Measurements from ENCODE around the gene RPTN. TPM values are rescaled to one million over a fixed set of nuclear protein-coding genes. Genes with fewer than 3 reads are reported as not detected.

Gene RPTN
- total RNA-seq, 2 donors from 2014 or later, result not detected

DNA sequence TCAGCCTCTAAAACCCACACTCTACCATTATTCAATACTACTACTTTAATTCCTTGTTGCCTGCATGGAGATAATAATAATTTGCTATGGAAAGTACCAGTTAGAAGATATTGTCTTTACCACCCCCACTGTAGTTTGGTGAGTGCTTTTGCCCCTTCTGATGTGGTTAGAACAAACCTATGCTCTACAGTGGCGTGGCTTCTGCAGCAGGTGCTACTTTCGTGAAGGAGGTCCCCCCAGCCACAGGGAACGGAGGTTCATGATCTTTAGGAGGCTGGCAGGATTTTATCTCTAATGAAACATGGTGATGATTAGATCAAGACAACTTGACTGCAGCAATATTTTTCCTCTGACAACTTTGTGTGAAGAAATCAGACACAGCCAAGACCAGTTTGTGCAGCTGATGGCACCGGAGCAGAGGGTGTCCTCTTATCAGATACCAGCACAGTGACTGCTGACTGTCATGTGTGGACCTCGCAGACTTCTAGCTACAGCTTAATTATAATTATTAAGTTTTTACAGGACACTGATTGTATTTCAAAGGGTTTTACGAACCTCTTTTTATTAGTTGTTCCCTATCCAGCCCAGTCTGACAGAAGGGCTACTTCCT lies 33.1 kb downstream of the RPTN start:
- DNase-seq (ENCODE audit: low spot score), result no peak

DNA sequence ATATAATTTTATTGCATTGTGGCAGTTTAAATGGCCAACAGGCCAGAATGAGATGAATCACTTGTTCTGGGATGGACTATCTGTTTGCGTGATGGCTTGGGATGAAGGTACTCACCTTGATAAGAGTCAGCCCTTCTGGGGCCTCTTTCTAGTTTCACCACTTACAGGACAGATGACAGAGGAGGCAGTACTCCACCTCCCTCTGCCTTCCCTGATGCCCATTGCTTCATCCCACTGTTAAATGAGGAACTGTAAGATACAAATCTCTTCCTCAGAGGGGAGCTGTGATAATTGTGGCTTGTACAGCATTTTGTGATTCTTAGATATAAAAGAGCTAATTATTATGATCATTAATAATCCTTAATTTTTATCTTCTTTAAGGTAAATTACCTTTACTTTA lies 40.1 kb downstream of the RPTN start:
- DNase-seq (ENCODE audit: low spot score), result no peak
- intact Hi-C loops (cut with DNase I), result no loop called here

More for the DNA sequence above, 33.1 kb downstream of the RPTN start:
- intact Hi-C loops (cut with DNase I), result loop anchor here in 1 of 2 donors (5.0 kb wide), 1 partner anchor 361 kb away; no protein-coding TSS in a partner anchor

GRCh38 chr1:152115344-152115743 lies 43.7 kb downstream of the RPTN start, which contains the start of gene TCHH:
Gene TCHH (minus strand): TSS chr1:152115444. CDS start chr1:152114080, 1,364 bp downstream.
- intact Hi-C loops (cut with DNase I), result no loop called here
- no peak for DNase-seq (ENCODE audit: low spot score)

GRCh38 chr1:152112885-152113432 lies 46.1 kb downstream of the RPTN start:
- no peak for DNase-seq (ENCODE audit: low spot score)
- intact Hi-C loops (cut with DNase I), result no loop called here

DNA sequence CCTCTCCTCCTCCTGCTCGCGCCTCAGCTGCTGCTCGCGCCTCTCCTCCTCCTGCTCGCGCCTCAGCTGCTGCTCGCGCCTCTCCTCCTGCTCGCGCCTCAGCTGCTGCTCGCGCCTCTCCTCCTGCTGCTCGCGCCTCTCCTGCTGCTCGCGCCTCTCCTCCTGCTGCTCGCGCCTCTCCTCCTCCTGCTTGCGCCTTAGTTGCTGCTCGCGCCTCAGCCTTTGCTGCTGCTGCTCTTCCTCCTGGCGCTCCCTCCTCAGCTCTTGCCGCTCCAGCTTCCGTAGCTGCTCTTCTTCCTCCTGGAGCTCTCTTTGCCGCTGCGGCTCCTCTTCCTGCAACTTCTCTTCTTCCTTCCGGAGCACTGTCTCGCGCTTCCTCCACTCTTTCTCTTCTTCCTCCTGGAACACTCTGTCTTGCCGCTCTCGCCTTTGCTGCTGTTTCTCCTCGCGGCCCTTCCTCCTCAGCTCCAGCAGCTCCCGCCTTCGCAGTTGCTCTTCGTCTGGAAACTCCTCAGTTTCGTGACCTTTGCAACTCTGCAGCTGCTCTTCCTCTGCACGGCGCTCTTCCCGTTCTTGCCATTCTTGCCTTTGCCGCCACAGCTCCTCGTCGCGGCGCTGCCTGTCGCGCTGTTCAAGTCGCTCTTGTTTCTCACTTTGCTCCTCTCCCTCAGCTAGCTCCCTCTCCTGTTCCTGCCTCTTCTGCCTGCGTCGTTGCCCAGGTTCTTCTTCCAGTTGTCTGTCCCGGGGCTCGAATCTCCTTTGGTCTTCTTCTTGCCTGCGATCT lies 46.7 kb downstream of the RPTN start:
- intact Hi-C loops (cut with DNase I), result no loop called here

DNA sequence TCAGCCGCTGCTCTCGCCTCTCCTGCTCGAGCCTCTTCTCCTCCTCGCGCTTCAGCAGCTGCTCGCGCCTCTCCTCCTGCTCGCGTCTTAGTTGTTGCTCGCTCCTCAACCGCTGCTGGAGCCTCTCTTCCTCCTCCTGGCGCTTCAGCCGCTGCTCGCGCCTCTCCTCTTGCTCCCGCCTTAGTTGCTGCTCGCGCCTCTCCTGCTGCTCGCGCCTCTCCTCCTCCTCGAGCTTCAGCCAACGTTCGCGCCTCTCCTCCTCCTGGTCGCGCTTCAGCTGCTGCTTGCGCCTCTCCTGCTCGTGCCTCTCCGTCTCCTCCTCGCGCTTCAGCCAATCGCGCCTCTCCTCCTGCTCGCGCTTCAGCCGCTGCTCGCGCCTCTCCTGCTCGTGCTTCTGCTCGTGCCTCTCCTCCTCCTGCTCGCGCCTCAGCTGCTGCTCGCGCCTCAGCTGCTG lies 47.5 kb downstream of the RPTN start:
- DNase-seq (ENCODE audit: low spot score), result peak; percentile 76
- intact Hi-C loops (cut with DNase I), result no loop called here

More for the DNA sequence above, 46.7 kb downstream of the RPTN start:
- DNase-seq (ENCODE audit: low spot score), result peak; percentile 68

DNA sequence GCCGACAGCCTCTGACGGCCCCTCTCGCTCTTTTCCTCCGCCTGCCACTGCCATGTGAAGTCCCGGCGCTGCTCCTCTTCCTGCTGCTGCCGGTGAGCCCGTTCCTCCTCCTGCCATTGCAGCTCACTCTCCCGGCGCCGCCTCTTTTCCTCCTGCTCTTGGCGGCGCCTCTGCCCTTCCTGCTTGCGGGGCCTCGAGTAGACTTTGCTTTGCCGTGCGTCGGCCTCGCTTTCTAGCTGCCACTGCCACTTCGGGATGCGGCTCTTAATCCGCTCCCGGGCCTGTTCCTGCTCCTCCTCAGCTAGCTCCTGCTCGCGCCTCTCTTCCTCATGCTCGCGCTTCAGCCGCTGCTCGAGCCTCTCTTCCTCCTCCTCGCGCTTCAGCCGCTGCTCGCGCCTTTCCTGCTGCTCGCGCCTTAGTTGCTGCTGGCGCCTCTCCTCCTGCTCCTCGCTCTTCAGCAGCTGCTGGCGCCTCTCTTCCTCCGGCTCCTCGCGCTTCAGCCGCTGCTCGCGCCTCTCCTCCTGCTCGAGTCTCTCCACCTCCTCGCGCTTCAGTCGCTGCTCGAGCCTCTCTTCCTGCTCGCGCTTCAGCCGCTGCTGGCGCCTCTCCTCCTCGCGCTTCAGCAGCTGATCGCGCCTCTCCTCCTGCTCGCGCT lies 48.0 kb downstream of the RPTN start:
- peak; percentile 79 for DNase-seq (ENCODE audit: low spot score)

DNA sequence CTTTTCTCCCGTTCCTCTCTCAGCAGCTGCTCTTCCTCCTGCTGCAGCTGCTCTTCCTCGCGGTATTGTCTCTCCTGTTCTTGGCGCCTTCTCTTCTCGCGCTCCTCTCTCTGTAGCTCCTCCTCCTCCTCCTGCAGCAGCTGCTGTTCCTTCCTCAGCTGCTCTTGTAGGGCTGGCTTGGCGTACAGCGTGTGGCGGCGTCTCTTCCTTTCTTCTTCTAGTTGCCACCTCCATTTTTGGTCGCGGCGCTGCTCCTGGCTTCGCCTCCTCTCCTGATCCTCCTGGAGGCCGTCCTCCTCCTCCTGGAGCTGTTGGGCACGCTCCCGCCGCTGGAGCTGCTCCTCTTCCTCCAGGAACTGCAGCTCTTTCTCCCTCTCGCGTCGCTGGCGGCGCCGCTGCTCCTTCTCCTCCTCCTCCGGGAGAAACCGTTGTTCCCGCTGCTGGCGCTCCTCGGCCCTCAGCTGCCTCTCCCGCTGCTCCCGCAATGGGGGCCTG lies 48.6 kb downstream of the RPTN start:
- peak; percentile 78 for DNase-seq (ENCODE audit: low spot score)
- intact Hi-C loops (cut with DNase I), result no loop called here

More for the DNA sequence above, 48.0 kb downstream of the RPTN start:
- intact Hi-C loops (cut with DNase I), result no loop called here

GRCh38 chr1:152109998-152110294 lies 49.1 kb downstream of the RPTN start:
- DNase-seq (ENCODE audit: low spot score), result no peak
- intact Hi-C loops (cut with DNase I), result no loop called here

GRCh38 chr1:152109231-152109997 lies 49.6 kb downstream of the RPTN start:
- intact Hi-C loops (cut with DNase I), result no loop called here
- DNase-seq (ENCODE audit: low spot score), result no peak

GRCh38 chr1:152108882-152109222 lies 50.2 kb downstream of the RPTN start:
- intact Hi-C loops (cut with DNase I), result no loop called here
- no peak for DNase-seq (ENCODE audit: low spot score)

GRCh38 chr1:152107984-152108881 lies 50.8 kb downstream of the RPTN start:
- intact Hi-C loops (cut with DNase I), result no loop called here
- DNase-seq (ENCODE audit: low spot score), result no peak

DNA sequence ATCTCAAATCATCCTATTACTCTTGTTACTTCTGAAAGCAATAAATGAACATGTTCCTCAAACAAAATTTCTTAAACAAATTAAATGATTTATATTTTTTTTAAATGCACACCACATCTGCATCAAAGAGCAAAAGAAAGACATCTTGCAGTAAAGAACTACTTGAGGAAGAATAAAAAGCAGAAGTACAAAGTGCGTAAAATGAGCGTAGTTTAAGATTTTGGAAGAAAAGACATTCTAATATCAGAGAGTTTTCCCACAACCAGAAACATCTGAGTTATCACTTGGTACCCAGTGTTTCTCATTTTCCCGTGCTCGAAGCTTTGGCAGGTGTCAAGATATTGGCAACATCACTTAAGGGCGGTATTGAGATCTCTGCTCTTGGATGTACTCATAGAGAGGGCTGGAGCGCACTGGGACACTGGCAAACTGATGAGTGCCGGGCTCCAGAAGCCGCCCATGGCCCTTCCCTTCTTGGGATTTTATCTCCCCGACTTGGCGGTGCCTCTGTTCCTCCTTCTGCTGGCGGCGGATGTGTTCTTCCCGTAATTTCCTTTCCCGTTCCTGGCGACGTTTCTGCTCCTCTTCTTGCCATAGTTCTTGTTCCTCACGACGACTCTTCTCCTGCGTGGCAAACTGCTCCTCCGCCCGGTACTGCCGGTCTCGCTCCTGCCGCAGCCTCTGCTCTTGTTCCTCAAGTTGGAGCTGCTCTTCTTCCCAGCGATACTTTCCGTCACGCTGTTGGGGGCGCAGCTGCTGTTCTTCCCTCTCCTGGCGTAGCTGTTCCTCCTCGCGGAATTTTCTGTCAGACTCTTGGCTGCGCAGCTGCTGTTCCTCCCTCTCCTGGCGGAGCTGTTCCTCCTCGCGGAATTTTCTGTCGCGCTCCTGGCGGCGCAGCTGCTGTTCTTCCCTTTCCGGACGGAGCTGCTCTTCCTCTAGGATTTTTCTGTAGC lies 51.7 kb downstream of the RPTN start:
- no peak for DNase-seq (ENCODE audit: low spot score)
- intact Hi-C loops (cut with DNase I), result no loop called here

GRCh38 chr1:152104854-152105253 lies 54.2 kb downstream of the RPTN start:
- intact Hi-C loops (cut with DNase I), result no loop called here
- no peak for DNase-seq (ENCODE audit: low spot score)
